Prostate gland (tissue), 2 donors: ENCODE results near the gene ACTN4. TPM values are rescaled to one million over a fixed set of nuclear protein-coding genes. Genes with fewer than 3 reads are reported as not detected.

Experiments
- DNase-seq: peaks from one replicate; pipeline ENCODE4 v3.0.0-alpha.2; 2019; ENCODE audit warnings: low spot score
- H3K27ac ChIP-seq, 2 donors: fragments of 200-600 bp; sonication (generic); 2 replicates each; pipeline ENCODE4 v1.5.1; 2017 to 2019
- H3K27me3 ChIP-seq: fragments of 200-600 bp; sonication (generic); replicated peaks from 2 replicates; pipeline ENCODE4 v1.5.1; 2019; ENCODE audit not compliant: insufficient read depth
- H3K36me3 ChIP-seq, 2 donors: fragments of 200-600 bp; sonication (generic); 1 replicate in 1 of 2; 2 replicates in 1 of 2; pipeline versions ENCODE4 v1.5.1 to v1.8.1; 2017 to 2019
- H3K4me1 ChIP-seq: fragments of 200-600 bp; sonication (generic); replicated peaks from 2 replicates; pipeline ENCODE4 v1.5.1; 2019
- H3K4me3 ChIP-seq, 2 donors: fragments of 200-600 bp; sonication (generic); 2 replicates each; pipeline ENCODE4 v1.5.1; 2017 to 2019
- H3K9me3 ChIP-seq: fragments of 200-600 bp; sonication (generic); 2 replicates; pipeline ENCODE4 v1.5.1; 2017
- CTCF ChIP-seq, 4 experiments: fragments of 200-600 bp in 2 of 4; fragments of 450-650 bp in 2 of 4; sonication (generic) in 2 of 4; IDR thresholded peaks; 1 replicate in 3 of 4; 2 replicates in 1 of 4; pipeline ENCODE4 v1.5.1; 2016 to 2019; ENCODE audit warnings: antibody characterized with exemption in 4 of 4, mild to moderate bottlenecking in 2 of 4, moderate library complexity in 2 of 4
- POLR2A ChIP-seq: fragments of 450-650 bp; IDR thresholded peaks from one replicate; pipeline ENCODE4 v1.6.1; 2016; ENCODE audit warnings: antibody characterized with exemption, mild to moderate bottlenecking
- POLR2AphosphoS5 ChIP-seq: sonication (generic); formaldehyde crosslinking; IDR thresholded peaks from one replicate; pipeline ENCODE4 v1.6.1; 2017; ENCODE audit warnings: antibody characterized with exemption
- WGBS: methylation state at CpG from one replicate; pipeline ENCODE4 v1.1.5; 2018; 5-methylcytosine and 5-hydroxymethylcytosine counted together
- intact Hi-C: fragments of 100-400 bp; cut with DNase I; formaldehyde crosslinking; loops from one replicate; pipeline ENCODE4 v1.14.2; 2022
- total RNA-seq, 2 donors: library from RNA; depleted of rRNA; stranded (reverse); fragments of >200 nt; gene quantifications; one replicate each; pipeline ENCODE4 v1.1.0, GENCODE V29; 2016

The ACTN4 gene
- total RNA-seq, 2 donors from 2014 or later = 312 to 330 TPM

- no peak for TF ChIP-seq CTCF (IDR thresholded peaks at IDR 0.05)
- no peak for TF ChIP-seq POLR2AphosphoS5
- no peak for TF ChIP-seq POLR2A
- peak overlapping the region; percentile 42 to 69 for H3K27ac ChIP-seq
- intact Hi-C loops = loop anchor here (5.0 kb wide), 1 partner anchor 38 kb away; no protein-coding TSS in a partner anchor
- H3K27me3 ChIP-seq = no peaks in the 10 kb centered on the region
- no peaks in the 10 kb centered on the region for H3K9me3 ChIP-seq
- H3K4me1 ChIP-seq = peaks cover 14% of the 10 kb centered on the region
- no peak for DNase-seq
- no peak overlapping the region for H3K4me3 ChIP-seq
- WGBS = 90% methylated on average over 14 of the region's 14 CpGs
- no peaks in the 10 kb centered on the region for H3K36me3 ChIP-seq
Measured at GRCh38 chr19:38690146-38690545, 42.7 kb downstream of the ACTN4 start.

DNA sequence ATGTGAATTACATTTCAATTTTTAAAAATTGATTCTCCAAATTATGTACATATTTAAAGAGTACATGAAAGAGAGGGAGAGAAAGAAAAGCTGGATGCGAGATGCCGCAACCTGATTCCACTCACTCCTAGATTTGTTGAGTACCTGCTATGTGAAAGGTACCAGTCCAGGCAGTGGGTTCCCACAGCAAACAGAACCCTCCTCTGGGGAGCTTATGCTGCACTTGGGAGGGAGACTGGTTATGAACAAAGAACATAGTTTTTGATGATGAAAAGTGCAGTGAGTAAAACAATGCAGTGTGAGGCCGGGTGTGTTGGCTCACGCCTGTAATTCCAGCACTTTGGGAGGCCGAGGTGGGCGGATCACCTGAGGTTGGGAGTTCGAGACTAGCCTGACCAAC is 43.4 kb downstream of the ACTN4 start:
- no peak overlapping the region for H3K4me3 ChIP-seq
- no peaks in the 10 kb centered on the region for H3K9me3 ChIP-seq
- TF ChIP-seq CTCF (IDR thresholded peaks at IDR 0.05) (no peak), POLR2AphosphoS5 (no peak), POLR2A (no peak)
- intact Hi-C loops = loop anchor here (5.0 kb wide), 1 partner anchor 39 kb away; no protein-coding TSS in a partner anchor
- H3K36me3 ChIP-seq = no peaks in the 10 kb centered on the region
- no peaks in the 10 kb centered on the region for H3K27me3 ChIP-seq
- H3K27ac ChIP-seq = peak overlapping the region; percentile 69 to 74
- H3K4me1 ChIP-seq = peaks cover 7% of the 10 kb centered on the region
- WGBS = 79% methylated on average over 7 of the region's 7 CpGs
- DNase-seq = no peak

DNA sequence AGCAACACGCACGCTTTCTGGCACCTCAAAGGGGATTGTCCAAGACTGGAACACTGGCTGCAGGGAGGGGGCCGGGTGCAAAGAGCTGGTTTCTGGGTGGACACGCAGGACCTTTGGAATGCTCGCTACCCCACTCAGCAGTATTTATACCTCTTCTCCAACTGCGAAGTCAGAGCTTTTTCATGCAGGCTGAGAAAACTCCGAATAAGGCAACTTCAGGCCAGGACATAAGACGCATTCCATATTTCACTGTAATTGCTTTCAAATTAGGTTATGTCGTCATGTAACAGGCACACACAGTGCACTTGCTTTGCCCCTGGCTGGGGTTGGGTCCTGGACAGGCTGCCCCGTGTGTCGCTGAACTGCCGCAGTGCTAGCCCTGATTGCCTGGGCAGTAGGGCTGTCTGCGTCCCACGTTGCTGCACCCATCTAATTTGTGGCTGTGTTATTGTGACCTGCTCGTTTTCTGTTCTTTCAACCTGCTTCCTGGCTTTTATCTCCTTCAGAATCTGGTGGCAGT is 44.5 kb downstream of the ACTN4 start:
- Histone ChIP-seq H3K4me1 (no peaks in the 10 kb centered on the region), H3K27me3 (no peaks in the 10 kb centered on the region), H3K27ac (peak overlapping the region; percentile 72 to 74), H3K9me3 (no peaks in the 10 kb centered on the region), H3K4me3 (no peak overlapping the region), H3K36me3 (no peaks in the 10 kb centered on the region)
- no peak for DNase-seq
- WGBS = 65% methylated on average over 15 of the region's 15 CpGs
- intact Hi-C loops = loop anchor here (5.0 kb wide), 1 partner anchor 40 kb away; no protein-coding TSS in a partner anchor
- TF ChIP-seq CTCF (IDR thresholded peaks at IDR 0.05) (no peak), POLR2AphosphoS5 (peak; percentile 66), POLR2A (no peak)

GRCh38 chr19:38692458-38693379 is 45.3 kb downstream of the ACTN4 start:
- 61% methylated on average over 25 of the region's 25 CpGs for WGBS
- peak overlapping the region; percentile 72 to 74 for H3K27ac ChIP-seq
- no peaks in the 10 kb centered on the region for H3K9me3 ChIP-seq
- no peak overlapping the region for H3K4me3 ChIP-seq
- H3K36me3 ChIP-seq = no peaks in the 10 kb centered on the region
- H3K27me3 ChIP-seq = no peaks in the 10 kb centered on the region
- TF ChIP-seq CTCF (IDR thresholded peaks at IDR 0.05) (no peak), POLR2AphosphoS5 (no peak), POLR2A (no peak)
- intact Hi-C loops = loop anchor here (5.0 kb wide), 1 partner anchor 40 kb away; no protein-coding TSS in a partner anchor
- DNase-seq = no peak
- H3K4me1 ChIP-seq = no peaks in the 10 kb centered on the region
